GM12874 (cell line): ENCODE measurements around the gene PDE2A.
A peak's percentile ranks its signal among the peaks of the same experiment; 100 is the strongest.

ENCODE experiments used
- TF ChIP-seq, protein P1 (sequence below): IDR thresholded peaks from 2 replicates; pipeline ENCODE4 v1.5.1; 2011; ENCODE audit warnings: low read depth, mild to moderate bottlenecking, control low read depth, low read length, moderate library complexity; ENCODE audit not compliant: insufficient read depth

Gene PDE2A

DNA sequence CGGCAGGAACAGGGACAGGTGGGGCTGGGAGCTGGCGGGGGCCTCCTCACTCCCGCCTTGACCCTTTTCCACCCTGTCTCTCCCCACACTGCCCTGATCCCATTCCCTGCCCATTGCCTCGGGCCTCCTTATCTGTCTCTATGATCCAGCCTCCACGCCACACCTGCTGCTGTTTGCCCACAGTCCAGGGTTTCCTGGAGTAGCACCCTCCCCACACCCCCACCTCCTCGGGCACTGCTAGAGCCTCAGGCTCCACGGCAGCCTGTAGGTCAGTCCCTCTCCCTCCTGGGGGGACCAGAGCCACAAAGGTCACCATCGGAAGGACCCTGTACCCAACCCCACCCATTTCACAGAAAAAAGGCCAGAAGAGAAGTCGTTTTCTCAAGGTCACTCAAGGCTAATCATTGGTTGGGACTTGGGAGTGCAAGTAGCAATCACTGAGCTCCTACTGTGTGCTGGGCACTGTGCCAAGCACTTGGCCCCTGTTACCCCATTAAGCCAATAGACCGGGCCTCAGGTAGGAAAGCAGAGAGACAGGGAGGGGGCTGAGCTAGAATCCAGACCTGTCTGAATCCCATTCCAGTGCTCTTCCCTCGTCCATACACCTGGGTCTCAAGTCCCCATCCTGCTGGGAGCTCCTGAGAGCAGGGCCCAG, 71.8 kb downstream of the PDE2A start:
- TF ChIP-seq, protein P1, sequence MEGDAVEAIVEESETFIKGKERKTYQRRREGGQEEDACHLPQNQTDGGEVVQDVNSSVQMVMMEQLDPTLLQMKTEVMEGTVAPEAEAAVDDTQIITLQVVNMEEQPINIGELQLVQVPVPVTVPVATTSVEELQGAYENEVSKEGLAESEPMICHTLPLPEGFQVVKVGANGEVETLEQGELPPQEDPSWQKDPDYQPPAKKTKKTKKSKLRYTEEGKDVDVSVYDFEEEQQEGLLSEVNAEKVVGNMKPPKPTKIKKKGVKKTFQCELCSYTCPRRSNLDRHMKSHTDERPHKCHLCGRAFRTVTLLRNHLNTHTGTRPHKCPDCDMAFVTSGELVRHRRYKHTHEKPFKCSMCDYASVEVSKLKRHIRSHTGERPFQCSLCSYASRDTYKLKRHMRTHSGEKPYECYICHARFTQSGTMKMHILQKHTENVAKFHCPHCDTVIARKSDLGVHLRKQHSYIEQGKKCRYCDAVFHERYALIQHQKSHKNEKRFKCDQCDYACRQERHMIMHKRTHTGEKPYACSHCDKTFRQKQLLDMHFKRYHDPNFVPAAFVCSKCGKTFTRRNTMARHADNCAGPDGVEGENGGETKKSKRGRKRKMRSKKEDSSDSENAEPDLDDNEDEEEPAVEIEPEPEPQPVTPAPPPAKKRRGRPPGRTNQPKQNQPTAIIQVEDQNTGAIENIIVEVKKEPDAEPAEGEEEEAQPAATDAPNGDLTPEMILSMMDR: no peak

DNA sequence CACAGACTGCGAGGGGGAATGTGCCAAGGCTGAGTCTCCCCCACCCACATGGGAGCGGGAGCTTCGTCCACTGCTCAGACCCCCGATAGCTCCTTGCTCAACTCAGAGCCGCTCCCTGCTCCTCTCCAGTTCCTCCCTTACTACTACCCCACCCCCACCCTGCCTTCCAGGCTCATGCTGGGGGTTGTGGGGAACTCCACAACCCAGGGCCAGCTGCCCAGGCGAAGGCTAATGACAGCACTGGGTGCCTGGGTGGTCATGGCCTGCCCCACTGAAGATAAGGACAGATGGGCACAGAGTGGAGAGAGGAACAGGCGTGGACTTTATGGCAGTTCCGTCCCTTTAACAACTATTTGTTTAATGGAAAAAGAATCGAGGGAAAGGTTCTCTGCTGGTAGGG, 73.7 kb downstream of the PDE2A start:
- TF ChIP-seq, protein P1: no peak

DNA sequence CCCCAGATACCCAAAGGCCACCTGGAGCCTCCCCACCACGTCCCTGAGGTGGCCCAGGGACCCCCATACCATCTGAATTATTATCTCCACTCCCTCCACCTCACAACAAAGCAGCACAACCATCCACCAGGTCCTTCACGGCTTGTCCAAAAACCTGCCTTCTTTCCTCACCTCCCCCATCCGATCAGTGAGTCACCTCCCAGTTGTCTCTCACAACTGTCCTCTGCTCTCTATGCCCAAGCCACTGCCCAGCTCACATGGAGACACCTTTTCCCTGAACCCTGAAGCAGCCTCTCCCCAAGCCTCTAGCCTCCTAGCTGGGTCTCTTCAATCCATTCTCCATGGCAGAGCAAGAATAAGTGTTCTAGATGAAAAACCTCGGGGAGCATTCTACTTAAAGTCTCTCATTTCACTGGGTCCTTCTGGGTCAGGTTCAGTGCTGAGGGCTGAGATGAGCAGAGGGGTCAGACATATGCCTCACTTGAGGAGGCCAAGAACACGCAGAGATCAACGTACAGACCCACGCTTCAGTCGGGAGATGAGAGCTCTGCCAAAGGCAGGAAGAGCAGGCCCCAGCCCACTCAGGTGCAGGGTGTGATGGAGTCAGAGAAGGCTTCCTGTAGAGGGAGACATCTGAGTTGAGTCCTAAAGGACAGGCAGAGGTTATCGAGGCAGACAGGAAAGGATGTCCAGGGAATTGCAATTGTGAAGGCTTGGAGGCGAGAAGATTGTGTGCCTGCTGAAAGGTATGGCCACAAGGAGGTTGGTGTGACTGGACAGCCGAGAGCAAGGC, 74.7 kb downstream of the PDE2A start:
- TF ChIP-seq, protein P1: no peak

DNA sequence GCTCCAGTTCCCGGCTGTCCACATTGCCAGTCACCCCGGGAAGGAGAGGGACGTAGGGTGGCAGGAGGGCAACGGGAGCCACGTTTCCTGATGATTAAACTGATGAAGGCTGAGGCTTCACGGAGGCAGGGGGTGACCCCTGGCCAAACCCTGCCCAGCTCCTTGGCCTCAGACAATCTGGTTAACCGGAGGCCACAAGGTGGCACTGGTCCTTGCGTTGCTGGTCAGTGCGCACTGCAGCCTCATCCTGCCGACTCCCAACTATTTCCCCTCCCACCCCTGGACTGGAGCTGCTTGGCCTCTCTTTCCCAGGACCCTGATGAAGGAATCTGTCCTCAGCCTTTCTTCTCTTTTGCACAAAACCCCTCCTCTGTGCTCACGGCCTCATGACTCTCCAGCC, 75.3 kb downstream of the PDE2A start:
- TF ChIP-seq, protein P1: peak; percentile 28; the same call in 1 of the 2 replicates

DNA sequence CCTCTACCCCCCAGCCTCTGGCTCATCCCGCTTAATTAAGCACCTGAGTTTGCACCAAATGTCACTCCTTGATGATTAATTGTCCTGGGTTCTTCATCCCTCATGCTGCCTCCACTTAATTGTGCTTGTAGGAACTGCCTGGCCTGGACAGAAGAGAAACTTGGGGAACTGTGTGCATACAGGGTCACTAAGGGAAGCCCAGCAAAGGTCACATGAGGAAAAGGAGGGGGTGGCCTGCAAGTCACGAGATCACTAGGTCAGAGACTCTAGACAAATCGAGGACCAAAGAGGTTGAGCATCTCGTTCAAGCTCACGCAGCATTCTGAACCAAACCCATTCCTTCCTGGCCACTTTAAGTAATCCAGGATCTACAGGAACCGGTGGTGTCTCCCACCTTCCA, 75.8 kb downstream of the PDE2A start:
- TF ChIP-seq, protein P1: no peak

DNA sequence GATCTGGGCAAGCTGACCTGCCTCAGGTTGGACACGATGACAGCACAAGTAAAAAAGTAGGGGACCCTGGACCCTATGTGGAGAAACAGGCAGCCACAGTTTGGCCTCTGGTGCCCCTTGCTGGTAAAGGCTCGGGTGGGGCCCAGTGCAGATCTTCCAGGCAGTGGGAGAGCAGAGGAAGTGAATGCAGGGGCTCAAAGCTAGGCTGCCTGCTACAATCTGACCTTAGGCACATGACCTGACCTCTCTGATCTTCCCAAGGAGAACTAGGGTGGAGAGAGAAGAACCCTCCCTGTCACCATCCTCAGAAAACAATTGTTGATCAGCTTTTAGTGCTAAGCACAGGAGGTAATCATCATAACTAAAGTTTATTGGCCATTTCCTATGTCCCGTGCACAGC, 76.5 kb downstream of the PDE2A start:
- TF ChIP-seq, protein P1: no peak

DNA sequence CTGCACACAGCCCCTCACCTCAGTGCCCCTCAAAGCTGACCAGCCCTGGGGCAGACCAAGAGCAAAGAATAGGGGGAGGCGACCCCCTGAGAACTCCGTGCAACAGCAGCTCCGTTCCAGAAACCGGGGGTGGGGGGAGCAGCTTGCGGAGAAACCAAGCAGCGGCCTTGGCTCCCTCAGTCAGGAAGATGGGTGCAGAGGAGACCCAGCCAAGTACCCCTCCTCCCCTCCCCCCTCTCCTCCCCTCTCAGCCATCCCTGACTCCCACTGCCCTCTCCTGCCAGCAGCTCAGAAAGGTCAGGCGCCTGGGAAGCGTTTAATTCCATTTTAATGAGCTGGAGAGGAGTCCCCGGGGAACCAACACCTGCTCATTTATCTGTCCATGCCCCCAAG, 78.9 kb downstream of the PDE2A start:
- TF ChIP-seq, protein P1: no peak
